C4-2B (cell line): Measurements from ENCODE around the gene TSGA10IP.

ENCODE experiments used
- ZFX ChIP-seq: fragments of 450-650 bp; IDR thresholded peaks from 2 replicates; pipeline ENCODE4 v1.6.1; 2017
- TF ChIP-seq, protein P1 (sequence below): fragments of 450-650 bp; conservative IDR thresholded peaks from 2 replicates; pipeline ENCODE4 v1.5.1; 2017; ENCODE audit warnings: mild to moderate bottlenecking

DNA sequence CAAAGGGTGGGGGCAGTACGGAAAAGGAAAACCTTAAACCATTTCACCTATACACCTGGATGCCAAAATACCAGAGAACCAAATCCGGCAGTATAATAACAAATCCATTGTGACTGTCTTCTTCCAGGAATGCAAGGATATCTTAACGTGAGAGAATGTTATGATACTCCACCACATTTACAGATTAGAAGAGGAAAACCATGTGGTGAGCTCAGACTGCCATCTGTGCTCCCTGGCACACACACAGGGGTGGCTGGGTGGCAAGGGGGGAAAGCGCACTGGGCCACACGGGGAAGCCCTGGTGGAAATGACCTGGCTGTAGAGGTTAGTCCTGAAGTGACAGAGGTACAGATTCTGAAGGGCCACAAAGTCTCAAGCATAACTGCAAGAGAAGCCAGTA is 46.8 kb downstream of the TSGA10IP start:
- TF ChIP-seq, protein P1, sequence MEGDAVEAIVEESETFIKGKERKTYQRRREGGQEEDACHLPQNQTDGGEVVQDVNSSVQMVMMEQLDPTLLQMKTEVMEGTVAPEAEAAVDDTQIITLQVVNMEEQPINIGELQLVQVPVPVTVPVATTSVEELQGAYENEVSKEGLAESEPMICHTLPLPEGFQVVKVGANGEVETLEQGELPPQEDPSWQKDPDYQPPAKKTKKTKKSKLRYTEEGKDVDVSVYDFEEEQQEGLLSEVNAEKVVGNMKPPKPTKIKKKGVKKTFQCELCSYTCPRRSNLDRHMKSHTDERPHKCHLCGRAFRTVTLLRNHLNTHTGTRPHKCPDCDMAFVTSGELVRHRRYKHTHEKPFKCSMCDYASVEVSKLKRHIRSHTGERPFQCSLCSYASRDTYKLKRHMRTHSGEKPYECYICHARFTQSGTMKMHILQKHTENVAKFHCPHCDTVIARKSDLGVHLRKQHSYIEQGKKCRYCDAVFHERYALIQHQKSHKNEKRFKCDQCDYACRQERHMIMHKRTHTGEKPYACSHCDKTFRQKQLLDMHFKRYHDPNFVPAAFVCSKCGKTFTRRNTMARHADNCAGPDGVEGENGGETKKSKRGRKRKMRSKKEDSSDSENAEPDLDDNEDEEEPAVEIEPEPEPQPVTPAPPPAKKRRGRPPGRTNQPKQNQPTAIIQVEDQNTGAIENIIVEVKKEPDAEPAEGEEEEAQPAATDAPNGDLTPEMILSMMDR: no peak
- no peak for TF ChIP-seq ZFX
